IMR-90 (cell line): Measurements from ENCODE around the gene IMMP1L. TPM values are rescaled to one million over a fixed set of nuclear protein-coding genes. Genes with fewer than 3 reads are reported as not detected.

ENCODE experiments used
- polyA plus RNA-seq, 3 experiments: library from polyadenylated mRNA; depleted of rRNA; stranded (reverse); fragments of >200 nt; gene quantifications; 2 replicates each; pipeline ENCODE4 v1.2.3, GENCODE V29; 2012; ENCODE audit warnings: low replicate concordance in 1 of 3
- total RNA-seq: library from RNA; depleted of rRNA; stranded (reverse); fragments of >200 nt; gene quantifications from 2 replicates; pipeline ENCODE4 v1.2.3, GENCODE V29; 2012; rRNA removed

Gene IMMP1L
- total and polyA plus RNA-seq, 2 of the 4 experiments (the other 2 are of a cell fraction) = 5.0 to 10.7 TPM

Other genes with a start within 250 kb of the IMMP1L start
- under 0.01 TPM in 1 of 2 replicates, not detected in the other for gene DCDC1, start 139.9 kb downstream of the IMMP1L start, total RNA-seq
- not detected in 2 replicates for gene DCDC1, start 139.9 kb downstream of the IMMP1L start, polyA plus RNA-seq (2012; rRNA removed)
- gene DNAJC24, start 139.8 kb downstream of the IMMP1L start, total RNA-seq = 8.2 and 16.1 TPM in 2 replicates
- 8.1 and 8.9 TPM in 2 replicates for gene DNAJC24, start 139.8 kb downstream of the IMMP1L start, polyA plus RNA-seq (2012; rRNA removed)
- gene ELP4, start 145 bp upstream of the IMMP1L start, total RNA-seq = 18.1 and 20.4 TPM in 2 replicates
- gene ELP4, start 145 bp upstream of the IMMP1L start, polyA plus RNA-seq (2012; rRNA removed) = 6.8 and 8.4 TPM in 2 replicates